SU-DHL-6 (cell line): ENCODE measurements around the gene TACC3.

Experiments used
- CTCF ChIP-seq: fragments of 200-600 bp; sonication (generic); IDR thresholded peaks from one replicate; pipeline ENCODE4 v1.5.1; 2017; ENCODE audit warnings: antibody characterized with exemption, mild to moderate bottlenecking, low read length, moderate library complexity; ENCODE audit not compliant: insufficient read depth, poor library complexity, severe bottlenecking
- EZH2phosphoT487 ChIP-seq: fragments of 200-600 bp; sonication (generic), shearing (Covaris generic); conservative IDR thresholded peaks from 2 replicates; pipeline ENCODE4 v1.6.1; 2018; ENCODE audit warnings: mild to moderate bottlenecking, antibody characterized with exemption, low read length, moderate library complexity, mixed read lengths

- TF ChIP-seq CTCF = no peak
- no peak for TF ChIP-seq EZH2phosphoT487
Observed at GRCh38 chr4:1767061-1767769, 45.9 kb downstream of the TACC3 start.
